Stimulated activated naive CD4-positive, alpha-beta T cell treated with Interleukin-2 at 50 U/mL for 16 hours (primary cell): ENCODE results near the gene STX11.
"Not testable (repeated sequence)": the region's sequence is repeated elsewhere in the genome, so short reads cannot be mapped to it uniquely, and the experiment has no call there.

Experiments used
- DNase-seq: peaks from one replicate; lab custom pipeline; 2025; lab: John Stamatoyannopoulos, UW

The STX11 gene

GRCh38 chr6:144177726-144178125, 27.4 kb downstream of the STX11 start:
- no peak for DNase-seq

- no peak for DNase-seq
Measured at GRCh38 chr6:144178323-144178722, 28.0 kb downstream of the STX11 start.

DNA sequence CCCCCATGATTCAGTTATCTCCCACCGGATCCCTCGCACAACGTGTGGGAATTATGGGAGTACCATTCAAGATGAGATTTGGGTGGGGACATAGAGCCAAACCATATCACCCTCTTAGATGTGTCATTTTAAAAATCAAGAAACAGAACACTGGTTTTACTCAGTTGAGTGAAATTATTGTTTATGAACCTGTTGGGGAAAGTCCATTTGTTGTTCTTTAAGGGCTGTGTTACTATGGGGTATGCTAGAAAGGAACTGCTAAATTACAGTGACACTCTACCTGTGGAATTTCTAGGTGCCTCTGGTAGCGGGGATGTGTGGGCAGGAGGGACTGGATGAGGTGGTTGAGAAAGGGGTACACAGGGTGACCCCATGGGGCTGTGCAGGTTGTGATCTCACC, 28.9 kb downstream of the STX11 start:
- DNase-seq, result no peak

GRCh38 chr6:144179828-144180227, 29.5 kb downstream of the STX11 start:
- DNase-seq, result no peak

- not testable (repeated sequence) for DNase-seq
Measured at GRCh38 chr6:144180354-144180753, 30.0 kb downstream of the STX11 start.

DNA sequence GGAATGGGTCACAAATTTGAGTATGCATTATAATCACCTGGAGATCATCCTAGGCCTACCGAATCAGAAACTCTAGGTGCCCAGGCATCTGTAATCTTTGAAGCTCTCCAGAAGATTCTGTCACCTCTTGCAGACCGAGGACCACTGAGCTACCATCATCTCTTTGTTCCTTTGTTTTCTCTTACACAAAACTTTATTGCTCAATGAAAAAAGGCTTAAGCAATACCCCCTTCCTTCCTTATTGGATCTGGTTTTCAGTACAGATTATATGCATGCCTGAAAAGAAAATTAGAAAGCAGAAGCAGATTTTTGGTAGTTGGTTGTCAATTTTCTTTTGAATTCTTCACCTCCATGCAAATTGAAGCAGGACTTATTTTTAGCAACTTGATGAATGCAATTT, 31.3 kb downstream of the STX11 start:
- no peak for DNase-seq

DNA sequence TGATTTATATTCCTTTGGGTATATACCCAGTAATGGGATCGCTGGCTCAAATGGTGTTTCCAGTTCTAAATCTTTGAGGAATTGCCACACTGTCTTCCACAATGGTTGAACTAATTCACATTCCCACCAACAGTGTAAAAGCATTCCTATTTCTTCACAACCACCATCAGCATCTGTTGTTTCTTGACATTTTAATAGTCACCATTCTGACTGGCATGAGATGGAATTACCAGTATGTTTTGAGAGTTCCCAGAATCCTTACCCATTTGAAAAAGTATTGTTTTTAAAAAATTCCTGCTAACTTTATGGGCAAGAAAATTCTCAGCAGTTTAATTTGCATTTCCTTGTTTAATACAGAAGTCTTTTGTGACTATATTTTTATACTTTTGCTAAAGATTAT, 33.9 kb downstream of the STX11 start:
- not testable (repeated sequence) for DNase-seq

DNA sequence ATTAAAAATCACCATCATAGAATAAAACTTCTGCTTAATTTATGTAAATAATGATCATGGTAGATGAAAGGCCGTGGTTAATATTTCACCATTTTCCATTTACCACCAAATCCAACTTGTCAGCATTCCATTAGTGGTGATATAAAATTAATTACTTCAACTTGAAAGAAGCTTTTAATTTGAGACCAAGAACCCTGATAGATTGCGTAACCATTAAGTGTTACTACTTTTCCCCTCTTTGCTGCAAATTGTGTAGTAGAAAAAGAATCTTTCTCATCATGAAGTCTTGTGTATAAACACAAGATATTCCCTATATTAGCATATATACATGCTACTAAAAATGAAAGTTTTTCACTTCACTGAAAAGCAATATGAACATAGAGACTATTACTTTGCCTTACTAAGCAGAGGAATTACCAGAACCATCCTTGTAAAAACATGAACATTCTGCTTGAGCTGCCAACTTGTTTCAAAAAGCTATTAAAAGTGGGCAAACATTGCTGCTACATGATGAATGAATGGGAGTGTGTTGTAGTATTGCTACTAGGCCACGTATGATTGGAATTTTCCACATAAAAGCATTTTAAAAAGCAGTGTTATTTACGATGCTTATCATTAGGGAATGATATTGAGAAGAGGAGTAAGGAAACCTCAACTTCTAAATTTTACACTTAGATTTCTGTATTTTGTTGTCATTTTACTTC, 35.0 kb downstream of the STX11 start:
- no peak for DNase-seq

- DNase-seq, result no peak
Measured at GRCh38 chr6:144186817-144187625, 36.7 kb downstream of the STX11 start.

- DNase-seq, result no peak
Measured at GRCh38 chr6:144189351-144189750, 39.0 kb downstream of the STX11 start.

DNA sequence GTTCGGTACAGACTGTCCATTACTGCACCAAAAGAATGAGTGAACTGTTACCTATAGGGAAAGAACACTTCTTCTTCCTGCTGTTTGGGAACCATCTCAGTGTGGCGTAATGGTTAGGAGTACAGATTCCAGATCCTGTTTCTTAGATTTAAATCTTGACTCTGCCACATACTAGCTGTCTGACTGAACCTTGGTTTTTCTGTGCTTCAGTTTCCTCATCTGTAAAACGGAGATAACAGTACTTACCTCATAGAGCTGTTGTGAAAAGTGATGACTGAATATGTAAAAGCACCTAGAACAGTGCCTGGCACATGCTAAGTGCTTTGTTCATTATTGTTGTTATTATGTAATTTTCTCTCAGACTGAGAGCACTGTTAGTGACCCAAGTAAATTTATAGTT, 39.8 kb downstream of the STX11 start:
- no peak for DNase-seq

- no peak for DNase-seq
Measured at GRCh38 chr6:144190593-144190992, 40.3 kb downstream of the STX11 start.

- no peak for DNase-seq
Measured at GRCh38 chr6:144193181-144193580, 42.9 kb downstream of the STX11 start.

- DNase-seq, result no peak
Measured at GRCh38 chr6:144194293-144194810, 44.0 kb downstream of the STX11 start.

- DNase-seq, result no peak
Measured at GRCh38 chr6:144195671-144196270, 45.5 kb downstream of the STX11 start.

DNA sequence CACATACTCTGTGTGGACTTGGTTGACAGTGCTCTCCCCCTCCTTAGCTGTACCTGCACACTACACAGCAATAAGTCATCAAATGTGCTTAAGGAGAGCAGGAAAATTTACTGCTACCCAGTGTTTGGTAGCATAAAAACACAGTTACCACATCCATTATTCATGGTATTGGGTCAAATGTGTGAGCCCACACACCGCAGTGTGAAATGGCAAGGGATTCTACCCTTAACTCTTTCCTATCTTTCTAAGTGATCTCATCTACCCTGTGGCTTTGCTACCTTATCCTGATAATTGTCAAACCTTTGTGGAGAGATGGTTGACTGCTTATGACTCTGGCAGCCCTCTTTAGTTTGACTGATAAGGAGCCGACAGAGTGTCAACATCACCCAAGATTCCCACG, 47.6 kb downstream of the STX11 start:
- no peak for DNase-seq

DNA sequence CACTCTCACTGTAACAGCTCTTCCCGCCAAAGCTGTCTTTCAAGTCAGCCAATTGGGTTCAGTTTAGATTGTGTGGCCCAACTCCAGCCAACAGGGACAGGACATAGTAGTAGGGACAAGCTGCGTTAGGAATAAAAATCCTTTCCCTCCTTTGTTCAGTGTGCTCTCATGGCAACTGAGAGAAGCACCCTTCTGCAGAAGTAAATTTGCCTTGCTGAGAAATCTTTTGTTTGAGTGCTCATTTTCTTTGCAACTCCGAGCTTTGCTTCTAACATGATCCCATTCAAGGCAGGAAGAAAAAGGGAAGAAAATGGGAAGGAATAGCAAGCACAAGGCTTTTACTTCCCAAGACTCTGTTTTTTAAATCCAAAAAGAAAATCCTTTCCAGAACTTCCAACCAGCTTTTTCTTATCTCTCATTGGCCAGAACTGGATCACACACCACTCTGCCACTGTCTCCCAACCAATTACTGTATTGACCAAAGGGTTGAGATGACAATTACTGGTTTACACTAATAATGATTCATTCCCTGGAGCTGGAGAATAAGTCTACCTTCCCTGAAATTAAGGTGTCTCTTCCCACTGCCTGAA, 52.7 kb downstream of the STX11 start:
- DNase-seq, result no peak

DNA sequence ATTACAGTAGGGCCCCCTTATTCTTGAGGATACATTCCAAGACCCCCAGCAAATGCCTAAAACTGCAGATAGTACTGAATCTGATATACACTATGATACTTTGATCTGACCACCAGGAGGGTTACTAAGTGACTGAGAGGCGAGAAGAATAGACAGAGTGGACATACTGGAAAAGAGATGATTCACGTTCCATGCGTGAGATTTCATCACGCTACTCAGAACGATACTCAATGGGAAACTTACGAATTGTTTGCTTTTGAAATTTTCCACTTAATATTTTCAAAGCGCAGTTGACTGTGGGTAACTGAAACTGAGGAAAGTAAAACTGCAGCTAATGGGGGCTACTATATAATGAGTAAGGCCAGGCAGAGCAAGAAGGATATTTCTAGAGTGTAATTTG, 60.8 kb downstream of the STX11 start:
- no peak for DNase-seq

DNA sequence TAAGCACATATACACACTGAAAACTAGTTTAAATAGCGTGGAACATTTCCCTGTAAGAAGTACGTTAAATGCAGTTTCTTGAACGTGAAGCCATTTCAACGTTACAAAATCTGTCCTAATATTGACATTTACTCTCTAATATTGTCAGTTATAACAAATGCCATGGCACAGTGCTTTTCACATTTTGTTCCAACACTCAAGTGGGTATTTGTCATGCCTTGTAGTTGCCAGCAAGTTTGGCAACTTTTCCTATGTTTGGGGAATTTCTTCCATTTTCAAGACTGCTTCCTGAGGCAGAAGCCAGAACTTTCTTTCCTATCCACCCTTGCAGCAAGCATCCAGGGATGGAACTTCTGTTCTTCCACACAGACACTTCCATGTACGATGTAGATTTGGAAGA, 63.0 kb downstream of the STX11 start:
- DNase-seq, result no peak

DNA sequence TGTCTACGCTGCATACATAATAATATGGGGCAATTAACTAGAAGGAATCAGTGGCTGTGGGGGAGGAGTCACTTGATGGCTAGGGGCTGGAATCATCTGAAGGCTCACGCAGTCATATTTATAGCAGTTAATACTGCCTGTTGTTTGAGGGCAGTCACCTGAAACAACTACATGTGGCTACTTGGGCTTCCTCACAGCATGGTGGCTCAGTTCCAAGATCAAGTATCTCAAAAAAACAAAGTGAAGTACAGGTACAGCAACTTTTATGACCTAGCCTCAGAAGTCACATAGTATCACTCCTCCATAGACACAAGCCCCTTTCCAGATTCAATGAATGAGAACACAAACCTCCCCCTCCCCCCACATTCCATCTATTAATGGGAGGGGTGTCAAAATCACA, 63.7 kb downstream of the STX11 start:
- DNase-seq, result no peak

DNA sequence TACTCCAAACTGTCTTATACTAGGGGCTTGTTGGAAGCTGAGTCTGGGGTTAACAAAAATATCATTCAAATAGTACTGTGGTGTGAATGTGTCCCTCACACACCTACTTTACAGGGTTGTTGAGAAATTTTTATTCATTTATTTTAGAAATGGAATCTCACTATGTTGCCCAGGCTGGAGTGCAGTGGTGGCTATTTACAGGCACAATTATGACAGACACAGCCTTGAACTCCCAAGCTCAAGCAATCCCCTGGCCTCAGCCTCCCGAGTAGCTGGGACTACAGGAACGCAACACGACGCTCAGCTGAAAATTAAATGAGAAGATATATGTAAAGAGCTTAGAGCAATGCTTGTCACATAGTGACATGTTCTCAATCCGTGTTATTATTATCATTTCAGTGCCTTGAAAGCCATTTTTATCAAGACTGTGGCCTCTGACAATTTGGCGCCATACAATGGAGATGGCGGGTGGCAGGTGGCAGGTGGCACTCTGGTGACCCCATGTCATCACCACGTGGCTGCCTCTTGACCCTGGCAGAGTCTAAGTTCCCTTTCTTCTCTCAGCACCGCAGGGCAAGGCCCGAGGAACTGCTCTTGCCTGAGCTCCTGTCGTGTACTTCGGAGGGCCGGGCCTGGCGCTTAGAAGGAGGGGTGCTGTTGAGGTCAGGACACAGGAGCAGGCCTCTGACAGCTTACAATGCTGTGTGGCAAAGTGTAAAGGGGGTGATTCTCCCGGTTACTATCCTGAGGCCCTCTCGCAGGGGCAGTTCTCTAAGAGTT, 64.5 kb downstream of the STX11 start:
- no peak for DNase-seq
